GM12892 (cell line): Measurements from ENCODE around the gene CMIP.

ENCODE experiments used
- POLR2A ChIP-seq: IDR thresholded peaks from 2 replicates; pipeline ENCODE4 v1.6.1; 2011; ENCODE audit warnings: low read depth, low read length, control low read depth
- POLR2AphosphoS5 ChIP-seq: IDR thresholded peaks from 2 replicates; pipeline ENCODE4 v1.6.1; 2011; ENCODE audit warnings: low read depth, low read length, control low read depth

DNA sequence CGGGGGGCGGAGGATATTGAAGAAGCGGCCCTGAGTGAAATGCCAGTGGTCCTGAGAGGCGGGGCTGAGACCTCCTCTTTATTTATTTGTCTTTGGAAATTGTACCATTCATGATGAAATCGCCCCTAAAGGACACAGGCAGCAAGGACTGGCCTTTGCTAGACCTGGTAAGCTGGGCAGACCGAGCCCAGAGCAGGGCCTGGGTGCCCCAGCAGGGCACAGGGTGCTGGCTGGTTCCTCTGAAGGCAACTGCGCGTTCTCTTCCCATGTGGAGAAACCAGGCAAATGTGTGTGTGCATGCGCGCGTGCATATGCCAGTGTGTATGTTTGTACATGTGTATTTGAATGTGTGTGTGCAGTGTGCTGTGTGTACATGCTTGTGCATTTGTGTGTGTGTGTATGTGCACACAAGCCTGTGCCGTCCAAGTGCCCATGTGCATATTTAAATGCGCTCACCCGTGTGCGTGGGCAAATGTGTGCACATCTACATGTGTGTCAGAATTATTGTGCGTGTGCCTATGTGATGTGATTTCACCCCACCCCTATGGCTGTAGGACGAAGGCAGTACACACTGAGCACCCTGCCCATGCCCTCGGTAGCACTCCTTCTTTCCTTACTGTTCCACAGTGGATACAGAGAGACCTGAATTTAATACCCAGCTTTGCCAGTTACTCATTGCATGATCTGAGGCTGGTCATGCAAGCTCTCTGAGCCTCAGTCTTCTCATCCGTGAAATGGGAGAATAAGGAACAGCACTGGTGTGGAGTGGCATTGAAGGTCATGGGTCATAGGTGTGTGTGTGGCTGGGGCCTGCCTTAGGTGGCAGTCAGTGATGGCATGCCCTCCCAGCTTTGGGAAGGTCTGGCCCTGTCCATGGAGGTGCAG, 105.2 kb downstream of the CMIP start:
- TF ChIP-seq POLR2AphosphoS5: no peak
- TF ChIP-seq POLR2A: no peak
